22Rv1 (cell line): ENCODE results near the gene BSPRY.

Source experiments
- ZFX ChIP-seq: fragments of 450-650 bp; IDR thresholded peaks from 2 replicates; pipeline ENCODE4 v1.6.1; 2017; ENCODE audit warnings: antibody characterized with exemption, borderline replicate concordance
- TF ChIP-seq, protein P1 (sequence below): fragments of 450-650 bp; IDR thresholded peaks from 2 replicates; pipeline ENCODE4 v1.5.1; 2017; ENCODE audit warnings: mild to moderate bottlenecking

DNA sequence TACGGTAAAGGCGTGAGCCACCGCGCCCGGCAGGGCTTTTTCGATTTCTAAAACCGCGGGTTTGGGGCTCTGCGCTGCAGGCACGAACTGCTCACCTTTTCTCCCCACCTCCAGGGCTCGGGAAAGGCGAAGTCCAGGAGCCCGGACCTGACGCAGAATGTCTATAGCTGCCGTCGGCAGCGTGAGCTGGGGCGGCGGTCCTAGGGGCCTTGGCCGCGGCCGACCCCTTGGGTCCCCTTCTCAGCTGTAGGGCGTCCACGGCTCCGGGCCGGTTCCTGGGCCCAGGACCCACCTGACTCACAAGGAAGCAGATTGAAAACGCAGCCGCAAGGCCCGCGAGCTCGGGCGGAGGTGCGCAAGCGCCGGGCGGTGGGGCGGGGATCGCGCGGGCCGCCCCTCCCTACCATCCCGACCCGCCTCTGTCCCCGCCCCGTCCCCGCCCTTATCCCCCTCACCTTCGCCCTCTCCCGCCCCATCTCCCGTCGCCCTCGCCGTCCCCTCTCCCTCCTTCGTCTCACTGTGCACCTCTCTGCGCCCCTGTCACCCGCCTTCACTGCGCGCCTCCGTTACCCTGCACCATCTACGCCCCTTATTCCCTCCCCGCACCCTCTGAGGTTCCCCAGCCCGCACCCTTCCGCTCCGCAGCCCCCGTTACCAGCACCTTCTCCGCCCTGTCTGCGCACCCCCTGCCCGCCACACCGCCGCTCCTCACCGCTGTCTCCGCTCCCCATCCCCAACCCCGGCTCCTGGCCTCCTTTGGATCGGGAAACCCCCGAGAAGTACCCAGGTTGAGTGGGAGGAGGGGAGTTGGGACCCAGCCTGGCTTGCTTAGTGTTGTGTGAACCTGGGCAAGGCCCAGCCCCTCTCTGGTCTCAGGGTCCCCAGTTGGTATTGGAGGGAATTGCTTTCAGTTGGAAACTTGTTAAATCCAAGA lies 27.6 kb downstream of the BSPRY start, which contains the start of gene HDHD3:
- no peak for TF ChIP-seq ZFX
- TF ChIP-seq, protein P1, sequence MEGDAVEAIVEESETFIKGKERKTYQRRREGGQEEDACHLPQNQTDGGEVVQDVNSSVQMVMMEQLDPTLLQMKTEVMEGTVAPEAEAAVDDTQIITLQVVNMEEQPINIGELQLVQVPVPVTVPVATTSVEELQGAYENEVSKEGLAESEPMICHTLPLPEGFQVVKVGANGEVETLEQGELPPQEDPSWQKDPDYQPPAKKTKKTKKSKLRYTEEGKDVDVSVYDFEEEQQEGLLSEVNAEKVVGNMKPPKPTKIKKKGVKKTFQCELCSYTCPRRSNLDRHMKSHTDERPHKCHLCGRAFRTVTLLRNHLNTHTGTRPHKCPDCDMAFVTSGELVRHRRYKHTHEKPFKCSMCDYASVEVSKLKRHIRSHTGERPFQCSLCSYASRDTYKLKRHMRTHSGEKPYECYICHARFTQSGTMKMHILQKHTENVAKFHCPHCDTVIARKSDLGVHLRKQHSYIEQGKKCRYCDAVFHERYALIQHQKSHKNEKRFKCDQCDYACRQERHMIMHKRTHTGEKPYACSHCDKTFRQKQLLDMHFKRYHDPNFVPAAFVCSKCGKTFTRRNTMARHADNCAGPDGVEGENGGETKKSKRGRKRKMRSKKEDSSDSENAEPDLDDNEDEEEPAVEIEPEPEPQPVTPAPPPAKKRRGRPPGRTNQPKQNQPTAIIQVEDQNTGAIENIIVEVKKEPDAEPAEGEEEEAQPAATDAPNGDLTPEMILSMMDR: no peak
